Caco-2 (cell line): ENCODE measurements around the gene SLC12A1. TPM values are rescaled to one million over a fixed set of nuclear protein-coding genes. Genes with fewer than 3 reads are reported as not detected.
A peak's percentile ranks its signal among the peaks of the same experiment; 100 is the strongest.
"Not testable (repeated sequence)": the region's sequence is repeated elsewhere in the genome, so short reads cannot be mapped to it uniquely, and the experiment has no call there.

Experiments
- BruUV-seq: library from RNA; stranded (reverse); fragments of 400-500 nt; replicated peaks from 2 replicates; lab custom pipeline; 2021; lab: Mats Ljungman, UMichigan
- CTCF ChIA-PET: fragments of 300-600 bp; sonication (Branson Sonifier 250); formaldehyde crosslinking; loops from one replicate; lab custom pipeline; 2022; ENCODE audit warnings: antibody characterized with exemption; lab: Charles Lee
- POLR2A ChIA-PET: fragments of 300-600 bp; sonication (Branson Sonifier 250); formaldehyde crosslinking; loops from one replicate; lab custom pipeline; 2022; ENCODE audit warnings: antibody characterized with exemption; lab: Charles Lee
- DNase-seq, 2 experiments: peaks; one replicate each; pipeline versions ENCODE4 v3.0.0 to v3.0.0-alpha.2; 2020 to 2022
- H3K27me3 ChIP-seq: replicated peaks from 2 replicates; pipeline ENCODE4 v1.6.0; 2011; ENCODE audit warnings: low read length; ENCODE audit not compliant: control insufficient read depth, insufficient read depth
- H3K36me3 ChIP-seq: 2 replicates; pipeline ENCODE4 v1.5.1; 2011; ENCODE audit warnings: low read length; ENCODE audit not compliant: control insufficient read depth, insufficient read depth
- H3K4me1 ChIP-seq: fragments of 250-450 bp; sonication (Bioruptor Pico); 2 replicates; pipeline ENCODE4 v1.5.1; 2020; ENCODE audit warnings: mild to moderate bottlenecking
- H3K4me3 ChIP-seq: 2 replicates; pipeline ENCODE4 v1.5.1; 2011; ENCODE audit warnings: low read depth, mild to moderate bottlenecking, control low read depth, low read length
- H3K9me3 ChIP-seq: fragments of 250-450 bp; sonication (Bioruptor Pico); 2 replicates; pipeline ENCODE4 v1.5.1; 2020; ENCODE audit warnings: mild to moderate bottlenecking, moderate library complexity
- H3K27ac Mint-ChIP-seq: one replicate; pipeline ENCODE4 v1.8.0; 2022; ENCODE audit warnings: mixed read lengths; ENCODE audit not compliant: unreplicated experiment
- H3K27me3 Mint-ChIP-seq: one replicate; pipeline ENCODE4 v1.8.0; 2022; ENCODE audit warnings: mixed read lengths; ENCODE audit not compliant: insufficient read depth, unreplicated experiment
- H3K36me3 Mint-ChIP-seq: one replicate; pipeline ENCODE4 v1.8.0; 2022; ENCODE audit warnings: mild to moderate bottlenecking, mixed read lengths; ENCODE audit not compliant: insufficient read depth, unreplicated experiment
- H3K4me1 Mint-ChIP-seq: one replicate; pipeline ENCODE4 v1.8.0; 2022; ENCODE audit warnings: low read depth, mixed read lengths; ENCODE audit not compliant: unreplicated experiment
- H3K4me3 Mint-ChIP-seq: one replicate; pipeline ENCODE4 v1.8.0; 2022; ENCODE audit warnings: mild to moderate bottlenecking, moderate library complexity, mixed read lengths; ENCODE audit not compliant: unreplicated experiment
- H3K9me3 Mint-ChIP-seq: one replicate; pipeline ENCODE4 v1.8.0; 2022; ENCODE audit warnings: mixed read lengths; ENCODE audit not compliant: unreplicated experiment
- CTCF ChIP-seq, 2 experiments: fragments of 200-600 bp in 1 of 2; IDR thresholded peaks; 1 replicate in 1 of 2; 2 replicates in 1 of 2; pipeline versions ENCODE4 v1.5.1 to v1.8.0; 2011 to 2022; ENCODE audit warnings: antibody characterized with exemption in 1 of 2, control low read depth in 1 of 2, inconsistent platforms in 1 of 2, low read depth in 1 of 2, low read length in 1 of 2, mild to moderate bottlenecking in 1 of 2, moderate library complexity in 1 of 2; ENCODE audit not compliant: insufficient read depth in 1 of 2, severe bottlenecking in 1 of 2, unreplicated experiment in 1 of 2
- intact Hi-C: fragments of 100-400 bp; cut with micrococcal nuclease; formaldehyde crosslinking; loops from one replicate; pipeline ENCODE4 v1.10.0; 2022; ENCODE audit not compliant: unreplicated experiment
- total RNA-seq: library from RNA; stranded (reverse); gene quantifications from 2 replicates; pipeline ENCODE4 v1.2.3, GENCODE V29; 2022

SLC12A1 gene
- total RNA-seq, 1 experiment from 2014 or later = not detected

DNA sequence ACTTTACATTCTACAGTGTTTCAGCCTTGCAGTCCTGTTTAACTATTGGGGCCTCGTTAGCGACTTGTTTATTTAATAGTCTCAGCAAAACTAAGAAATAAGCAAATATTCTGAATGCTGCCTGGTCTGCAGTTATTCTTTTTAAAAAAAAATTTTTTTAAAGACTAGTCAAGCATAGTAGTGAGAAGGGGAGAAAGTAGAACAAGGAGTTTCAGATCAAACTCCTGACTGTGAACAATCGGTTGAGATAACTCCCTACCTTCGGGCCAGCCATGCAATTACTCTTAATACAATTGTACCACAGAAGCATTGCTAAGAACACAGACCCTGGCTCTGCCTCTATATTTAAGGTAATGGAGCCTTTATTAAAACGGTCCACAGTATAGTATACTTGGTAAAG is 119.3 kb downstream of the SLC12A1 start:
- CTCF ChIA-PET = no interaction called here

DNA sequence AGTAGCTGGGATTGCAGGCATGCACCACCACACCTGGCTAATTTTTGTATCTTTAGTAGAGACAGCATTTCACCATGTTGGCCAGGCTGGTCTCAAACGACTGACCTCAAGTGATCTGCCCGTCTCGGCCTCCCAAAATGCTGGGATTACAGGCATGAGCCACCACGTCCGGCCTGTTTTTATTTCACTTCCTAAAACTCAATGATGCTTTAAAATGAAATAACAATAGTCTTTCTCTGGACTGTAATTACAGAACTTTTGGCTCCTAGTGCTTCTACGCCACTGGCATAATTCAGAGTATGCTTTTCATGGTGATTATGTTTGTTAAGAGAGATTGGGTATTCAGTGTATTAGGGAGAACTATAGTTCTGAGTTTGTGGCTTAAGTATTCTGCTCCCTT is 120.1 kb downstream of the SLC12A1 start:
- H3K4me1 ChIP-seq, CTCF ChIA-PET, POLR2A ChIA-PET, H3K9me3 Mint-ChIP-seq, H3K9me3 ChIP-seq, H3K27me3 Mint-ChIP-seq, H3K4me3 ChIP-seq, intact Hi-C loops, DNase-seq, BruUV-seq, H3K36me3 ChIP-seq, H3K27me3 ChIP-seq, H3K36me3 Mint-ChIP-seq, H3K27ac Mint-ChIP-seq, H3K4me3 Mint-ChIP-seq, H3K4me1 Mint-ChIP-seq: not testable (repeated sequence)

More for the DNA sequence above, 119.3 kb downstream of the SLC12A1 start:
- no peak for DNase-seq
- H3K9me3 ChIP-seq = no peaks in the 10 kb centered on the region
- Mint-ChIP-seq H3K4me3 (no peak overlapping the region), H3K36me3 (no peaks in the 10 kb centered on the region), H3K9me3 (no peaks in the 10 kb centered on the region), H3K4me1 (peaks cover 7% of the 10 kb centered on the region), H3K27me3 (no peaks in the 10 kb centered on the region), H3K27ac (no peak overlapping the region)
- no peak overlapping the region for H3K4me3 ChIP-seq
- H3K27me3 ChIP-seq = no peaks in the 10 kb centered on the region
- H3K36me3 ChIP-seq = no peaks in the 10 kb centered on the region
- POLR2A ChIA-PET = no interaction called here
- intact Hi-C loops = no loop called here
- H3K4me1 ChIP-seq = 0 out of 2 replicates have a peak, but pooled peaks cover 3% of the 10 kb centered on the region
- no peak for TF ChIP-seq CTCF (IDR thresholded peaks at IDR 0.05; ENCODE audit: insufficient read depth in 1 of 2, low read depth in 1 of 2, low read length in 1 of 2, severe bottlenecking in 1 of 2, unreplicated experiment in 1 of 2)
- no TSS peak for BruUV-seq

GRCh38 chr15:48330105-48330785 is 124.1 kb downstream of the SLC12A1 start:
- H3K27me3 ChIP-seq = no peaks in the 10 kb centered on the region
- no peaks in the 10 kb centered on the region for H3K36me3 ChIP-seq
- POLR2A ChIA-PET = interaction anchor here (0.6 kb wide), 1 partner anchor 152 kb away, joined by 3 read pairs; no protein-coding TSS in a partner anchor
- 0 out of 2 replicates have a peak, but pooled peaks cover 3% of the 10 kb centered on the region for H3K4me1 ChIP-seq
- Mint-ChIP-seq H3K4me3 (peak overlapping the region; percentile 99), H3K4me1 (peaks cover 16% of the 10 kb centered on the region), H3K27me3 (no peaks in the 10 kb centered on the region), H3K9me3 (no peaks in the 10 kb centered on the region), H3K27ac (peak overlapping the region; percentile 98), H3K36me3 (peaks cover 15% of the 10 kb centered on the region)
- no peaks in the 10 kb centered on the region for H3K9me3 ChIP-seq
- intact Hi-C loops = loop anchor here (10.0 kb wide), 1 partner anchor 715 kb away; the partner anchor contains the start of gene SECISBP2L
- DNase-seq = peak in 1 of 2 experiments; percentile 24
- TF ChIP-seq CTCF (IDR thresholded peaks at IDR 0.05; ENCODE audit: insufficient read depth in 1 of 2, low read depth in 1 of 2, low read length in 1 of 2, severe bottlenecking in 1 of 2, unreplicated experiment in 1 of 2) = no peak
- H3K4me3 ChIP-seq = peak overlapping the region; percentile 92
- TSS peak; percentile 71 for BruUV-seq
- CTCF ChIA-PET = interaction anchor here (0.6 kb wide), 1 partner anchor 24 kb away, joined by 3 read pairs; no protein-coding TSS in a partner anchor
